Stimulated activated naive CD4-positive, alpha-beta T cell (primary cell): ENCODE data around the gene MBLAC1.
"Not testable (repeated sequence)": the region's sequence is repeated elsewhere in the genome, so short reads cannot be mapped to it uniquely, and the experiment has no call there.

Experiments
- DNase-seq, 6 experiments: peaks; one replicate each; lab custom pipeline; 2025; lab: John Stamatoyannopoulos, UW

Gene MBLAC1

GRCh38 chr7:100124301-100125230 lies 2.2 kb upstream of the MBLAC1 start:
- DNase-seq, result no peak

GRCh38 chr7:100126239-100126930 lies 382 bp upstream of the MBLAC1 start:
- DNase-seq, result no peak

- DNase-seq, result peak in 3 of 6 experiments; percentile 14 to 39 (median 18)
Observed at GRCh38 chr7:100127866-100128636, 1.3 kb downstream of the MBLAC1 start.

- DNase-seq, result no peak
Observed at GRCh38 chr7:100128637-100128963, 1.8 kb downstream of the MBLAC1 start.

- DNase-seq, result not testable (repeated sequence)
Observed at GRCh38 chr7:100130220-100130607, 3.4 kb downstream of the MBLAC1 start.

GRCh38 chr7:100130608-100131453 lies 4.1 kb downstream of the MBLAC1 start:
- DNase-seq, result peak; percentile 62 to 90 (median 80)

- DNase-seq, result no peak
Observed at GRCh38 chr7:100132126-100132525, 5.4 kb downstream of the MBLAC1 start.

GRCh38 chr7:100132697-100133151 lies 6.0 kb downstream of the MBLAC1 start:
- peak; percentile 42 to 65 (median 52) for DNase-seq

GRCh38 chr7:100137851-100138760 lies 11.3 kb downstream of the MBLAC1 start:
- DNase-seq, result peak in 1 of 6 experiments; percentile 15

GRCh38 chr7:100141555-100141949 lies 14.8 kb downstream of the MBLAC1 start:
- DNase-seq, result no peak

GRCh38 chr7:100142461-100142860 lies 15.7 kb downstream of the MBLAC1 start:
- DNase-seq, result no peak

GRCh38 chr7:100146350-100146749 lies 19.6 kb downstream of the MBLAC1 start:
- DNase-seq, result not testable (repeated sequence)

GRCh38 chr7:100147278-100147677 lies 20.5 kb downstream of the MBLAC1 start:
- no peak for DNase-seq

- DNase-seq, result no peak
Observed at GRCh38 chr7:100148225-100148558, 21.4 kb downstream of the MBLAC1 start.

GRCh38 chr7:100148559-100149328 lies 22.0 kb downstream of the MBLAC1 start, which contains the start of gene LAMTOR4:
Gene LAMTOR4, plus strand, starts transcription at chr7:100148918. Its CDS starts 55 bp downstream, at chr7:100148973.
- DNase-seq, result peak; percentile 90 to 99 (median 97)

GRCh38 chr7:100152404-100152803 lies 25.6 kb downstream of the MBLAC1 start:
- DNase-seq, result no peak

GRCh38 chr7:100152937-100153666 lies 26.3 kb downstream of the MBLAC1 start:
- DNase-seq, result no peak

- DNase-seq, result no peak
Observed at GRCh38 chr7:100153708-100154535, 27.2 kb downstream of the MBLAC1 start.
